GM18505 (cell line): ENCODE measurements around the gene PODXL2.

Experiments
- ATAC-seq: cut with Tn5 transposase; IDR thresholded peaks from one replicate; pipeline ENCODE4 v1.9.1; 2021; ENCODE audit not compliant: unreplicated experiment
- POLR2A ChIP-seq: IDR thresholded peaks from 4 replicates; pipeline ENCODE4 v1.6.1; 2011; ENCODE audit warnings: borderline replicate concordance; ENCODE audit not compliant: insufficient read depth, insufficient read length; ENCODE audit errors: extremely low read depth

The PODXL2 gene

GRCh38 chr3:127714125-127714571 lies 85.2 kb downstream of the PODXL2 start:
- TF ChIP-seq POLR2A, result no peak
- no peak for ATAC-seq

- TF ChIP-seq POLR2A, result no peak
- no peak for ATAC-seq
Observed at GRCh38 chr3:127714866-127715265, 85.9 kb downstream of the PODXL2 start.

GRCh38 chr3:127715532-127715931 lies 86.5 kb downstream of the PODXL2 start:
- ATAC-seq, result no peak
- TF ChIP-seq POLR2A, result no peak

- no peak for ATAC-seq
- no peak for TF ChIP-seq POLR2A
Observed at GRCh38 chr3:127716384-127716783, 87.4 kb downstream of the PODXL2 start.

GRCh38 chr3:127717357-127718244 lies 88.6 kb downstream of the PODXL2 start:
- ATAC-seq, result no peak
- no peak for TF ChIP-seq POLR2A

GRCh38 chr3:127718245-127718915 lies 89.4 kb downstream of the PODXL2 start:
- TF ChIP-seq POLR2A, result no peak

GRCh38 chr3:127718916-127719290 lies 89.9 kb downstream of the PODXL2 start:
- no peak for TF ChIP-seq POLR2A
- ATAC-seq, result no peak

More at GRCh38 chr3:127718245-127718915, 89.4 kb downstream of the PODXL2 start:
- no peak for ATAC-seq

GRCh38 chr3:127719369-127719768 lies 90.4 kb downstream of the PODXL2 start:
- ATAC-seq, result no peak
- no peak for TF ChIP-seq POLR2A

- no peak for ATAC-seq
- TF ChIP-seq POLR2A, result peak; percentile 23
Observed at GRCh38 chr3:127720161-127720823, 91.3 kb downstream of the PODXL2 start.

- no peak for ATAC-seq
- TF ChIP-seq POLR2A, result no peak
Observed at GRCh38 chr3:127720985-127721935, 92.3 kb downstream of the PODXL2 start.

- ATAC-seq, result no peak
- no peak for TF ChIP-seq POLR2A
Observed at GRCh38 chr3:127722091-127722784, 93.3 kb downstream of the PODXL2 start.
